ENCODE data around the gene ORM1. TPM values are rescaled to one million over a fixed set of nuclear protein-coding genes. Genes with fewer than 3 reads are reported as not detected.
"Not testable (repeated sequence)": the region's sequence is repeated elsewhere in the genome, so short reads cannot be mapped to it uniquely, and the experiment has no call there.

The ORM1 gene
- not detected for polyA plus RNA-seq (2013, experiment 1 of 2)
- polyA plus RNA-seq (2013, experiment 2 of 2): not detected

DNA sequence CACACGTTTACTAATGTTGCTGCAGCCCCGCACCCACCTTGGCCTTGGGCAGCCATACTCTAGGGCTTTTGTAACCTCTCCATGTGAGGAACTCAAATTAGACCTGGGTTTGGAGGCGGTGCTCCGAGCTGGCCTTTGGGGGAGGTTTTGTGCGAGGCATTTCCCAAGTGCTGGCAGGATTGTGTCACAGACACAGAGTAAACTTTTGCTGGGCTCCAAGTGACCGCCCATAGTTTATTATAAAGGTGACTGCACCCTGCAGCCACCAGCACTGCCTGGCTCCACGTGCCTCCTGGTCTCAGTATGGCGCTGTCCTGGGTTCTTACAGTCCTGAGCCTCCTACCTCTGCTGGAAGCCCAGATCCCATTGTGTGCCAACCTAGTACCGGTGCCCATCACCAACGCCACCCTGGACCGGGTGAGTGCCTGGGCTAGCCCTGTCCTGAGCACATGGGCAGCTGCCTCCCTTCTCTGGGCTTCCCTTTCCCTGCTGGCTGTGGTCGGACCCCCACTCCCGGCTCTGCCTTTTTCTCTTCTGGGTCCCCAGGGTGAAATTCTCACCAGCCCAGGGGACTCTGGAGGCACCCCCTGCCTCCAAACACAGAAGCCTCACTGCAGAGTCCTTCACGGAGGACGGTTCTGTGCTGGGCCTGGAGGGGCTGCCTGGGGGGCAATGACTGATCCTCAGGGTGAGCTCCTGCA lies at the start of gene ORM1:
TSS of gene ORM1 (plus strand) at position 268 of the 701 bp plus-strand sequence. CDS start at position 304, 36 bp downstream.
- 65% methylated on average over 4 of the region's 15 CpGs for WGBS
- not testable (repeated sequence) for H3K36me3 ChIP-seq (ENCODE audit: insufficient read depth, low read length); H3K4me1 ChIP-seq (ENCODE audit: insufficient read depth, low read length); H3K27me3 ChIP-seq (ENCODE audit: insufficient read depth, low read length); H3K27ac ChIP-seq (ENCODE audit: low read depth, low read length); H3K9me3 ChIP-seq (ENCODE audit: insufficient read depth, low read depth, low read length); H3K9ac ChIP-seq (ENCODE audit: low read depth, low read length); H3K4me3 ChIP-seq (ENCODE audit: low read length)

DNA sequence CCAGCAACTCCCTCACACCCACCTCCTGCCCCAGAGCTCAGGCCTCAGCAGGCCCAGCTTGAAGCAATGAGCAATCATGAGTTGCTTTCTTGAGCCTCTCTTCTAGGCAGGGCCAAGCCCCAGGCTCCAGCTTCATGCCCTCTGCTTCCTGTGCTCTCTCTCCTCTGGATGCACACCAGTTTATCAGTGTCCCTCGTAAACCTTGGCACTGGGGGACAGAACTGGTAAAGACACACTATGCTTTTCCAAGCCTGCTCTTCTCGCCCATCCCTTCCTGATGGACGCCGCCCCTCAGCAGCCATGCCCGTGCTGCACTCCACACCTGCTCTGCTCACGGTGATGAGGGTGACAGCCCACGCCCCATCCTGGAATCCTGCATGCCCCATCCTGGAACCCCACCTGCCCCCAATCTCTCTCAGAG lies 49.4 kb upstream of the ORM1 start:
- Histone ChIP-seq H3K27me3 (ENCODE audit: insufficient read depth, low read length) (no peaks in the 10 kb centered on the region), H3K36me3 (ENCODE audit: insufficient read depth, low read length) (peaks cover 3% of the 10 kb centered on the region; the same call in 1 of the 2 replicates), H3K9me3 (ENCODE audit: insufficient read depth, low read depth, low read length) (no peaks in the 10 kb centered on the region), H3K27ac (ENCODE audit: low read depth, low read length) (no peak overlapping the region), H3K4me1 (ENCODE audit: insufficient read depth, low read length) (no peaks in the 10 kb centered on the region), H3K9ac (ENCODE audit: low read depth, low read length) (no peak overlapping the region), H3K4me3 (ENCODE audit: low read length) (no peak overlapping the region)
- WGBS: 94% methylated on average over 7 of the region's 7 CpGs

DNA sequence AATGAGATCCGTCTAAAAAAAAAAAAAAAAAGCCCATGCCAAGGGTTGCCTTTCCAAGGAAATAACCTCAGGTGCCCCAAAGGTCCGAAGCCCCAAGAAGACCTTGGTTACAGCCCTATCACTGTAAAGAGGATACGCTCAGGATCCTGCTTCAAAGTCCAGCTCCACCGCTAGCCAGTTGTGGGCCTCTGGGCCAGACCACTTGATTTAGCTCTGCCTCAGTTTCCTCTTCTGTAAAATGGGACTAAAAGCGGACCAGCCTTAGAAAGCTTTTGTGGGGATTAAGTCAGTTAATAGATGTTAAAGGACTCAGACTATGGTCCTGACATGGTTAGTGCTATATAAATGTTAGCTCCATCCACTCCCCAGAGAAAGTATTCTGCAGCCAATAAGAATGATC lies 48.7 kb upstream of the ORM1 start:
- Histone ChIP-seq H3K36me3 (ENCODE audit: insufficient read depth, low read length) (peaks cover 3% of the 10 kb centered on the region; the same call in 1 of the 2 replicates), H3K27ac (ENCODE audit: low read depth, low read length) (no peak overlapping the region), H3K9me3 (ENCODE audit: insufficient read depth, low read depth, low read length) (no peaks in the 10 kb centered on the region), H3K27me3 (ENCODE audit: insufficient read depth, low read length) (no peaks in the 10 kb centered on the region), H3K4me3 (ENCODE audit: low read length) (no peak overlapping the region), H3K9ac (ENCODE audit: low read depth, low read length) (no peak overlapping the region), H3K4me1 (ENCODE audit: insufficient read depth, low read length) (no peaks in the 10 kb centered on the region)
- WGBS: 92% methylated on average over 5 of the region's 5 CpGs

DNA sequence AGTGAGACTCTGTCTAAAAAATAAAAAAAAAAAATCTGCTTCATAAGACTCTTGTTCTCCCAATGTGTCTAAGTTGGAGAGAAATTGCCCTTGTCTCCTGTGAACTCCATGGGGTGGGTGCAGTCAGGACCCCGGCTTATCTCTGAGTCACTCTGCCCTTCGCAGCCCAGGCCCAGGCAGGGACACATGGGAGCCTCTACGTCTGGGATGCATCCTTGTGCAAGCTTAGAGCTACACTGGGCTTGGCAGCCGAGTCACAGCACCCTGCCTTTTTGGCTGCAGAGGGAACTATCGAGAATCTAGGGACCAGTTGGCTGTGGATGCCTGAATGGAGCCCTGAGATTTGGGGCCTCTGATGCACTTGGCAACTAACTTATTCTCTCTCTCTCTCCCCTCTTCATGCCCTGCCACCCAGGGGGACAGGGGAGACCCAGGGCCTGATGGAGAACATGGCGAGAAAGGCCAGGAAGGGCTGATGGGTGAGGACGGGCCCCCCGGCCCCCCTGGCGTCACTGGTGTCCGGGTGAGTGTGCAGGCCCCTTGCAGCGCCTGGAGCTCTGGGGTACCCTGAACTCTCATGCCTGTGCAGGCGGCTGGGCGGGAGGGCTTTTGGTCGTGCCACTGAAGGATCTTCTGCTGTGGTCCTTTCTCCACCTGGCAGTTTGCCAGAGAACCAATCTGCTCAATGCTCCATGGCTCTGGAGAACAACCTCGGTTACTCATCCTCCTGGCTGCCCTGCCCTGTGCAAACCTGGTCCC lies 47.5 kb upstream of the ORM1 start:
- no peak overlapping the region for H3K27ac ChIP-seq (ENCODE audit: low read depth, low read length)
- no peaks in the 10 kb centered on the region for H3K4me1 ChIP-seq (ENCODE audit: insufficient read depth, low read length)
- H3K9ac ChIP-seq (ENCODE audit: low read depth, low read length): no peak overlapping the region
- peaks cover 3% of the 10 kb centered on the region; the same call in 1 of the 2 replicates for H3K36me3 ChIP-seq (ENCODE audit: insufficient read depth, low read length)
- H3K27me3 ChIP-seq (ENCODE audit: insufficient read depth, low read length): no peaks in the 10 kb centered on the region
- no peak overlapping the region for H3K4me3 ChIP-seq (ENCODE audit: low read length)
- WGBS: 93% methylated on average over 15 of the region's 15 CpGs
- H3K9me3 ChIP-seq (ENCODE audit: insufficient read depth, low read depth, low read length): no peaks in the 10 kb centered on the region

DNA sequence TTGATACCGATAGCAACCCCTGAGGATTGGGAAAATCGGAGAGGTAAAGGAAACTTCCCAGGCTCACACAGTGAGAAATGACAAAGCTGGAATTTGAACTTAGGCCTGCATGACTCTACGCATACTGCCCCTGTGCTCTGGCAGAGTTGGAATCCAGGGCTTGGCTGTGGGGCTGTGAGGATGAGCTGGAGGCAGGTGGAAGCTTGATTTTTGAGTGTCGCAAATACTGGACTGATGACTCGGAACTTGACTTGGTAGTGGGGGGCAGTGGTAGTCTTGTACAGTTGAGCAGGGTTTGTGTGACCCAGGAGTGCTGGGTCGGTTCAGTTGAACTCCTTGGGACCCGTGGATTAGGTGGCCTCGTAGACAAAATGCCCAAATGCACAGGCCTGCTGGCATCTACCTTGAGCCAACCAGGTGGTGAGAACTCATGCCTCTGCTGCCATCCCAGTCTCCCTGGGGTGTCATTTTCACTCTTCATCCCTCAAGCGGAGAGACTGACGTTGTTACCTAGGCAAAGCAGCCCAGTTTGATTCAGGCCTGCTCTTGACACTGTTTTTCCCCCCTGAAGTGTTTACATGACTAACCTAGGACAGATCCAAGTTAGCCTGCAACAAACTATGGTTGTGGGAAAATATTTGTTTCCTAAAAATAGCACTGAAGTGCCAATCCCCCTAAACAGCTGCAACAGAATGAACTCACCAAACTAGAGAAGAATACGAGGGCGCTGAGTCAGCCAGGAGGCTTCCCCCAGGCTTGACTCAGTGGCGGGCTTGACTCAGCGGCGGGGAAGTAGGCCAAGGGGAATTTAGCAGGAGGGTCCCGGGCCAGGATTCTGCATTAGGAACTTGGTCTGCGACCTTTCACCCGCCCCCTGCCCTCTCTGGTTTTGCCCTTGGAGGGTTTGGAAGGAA lies 45.7 kb upstream of the ORM1 start:
- 91% methylated on average over 18 of the region's 18 CpGs for WGBS
- peaks cover 3% of the 10 kb centered on the region; the same call in 1 of the 2 replicates for H3K36me3 ChIP-seq (ENCODE audit: insufficient read depth, low read length)

DNA sequence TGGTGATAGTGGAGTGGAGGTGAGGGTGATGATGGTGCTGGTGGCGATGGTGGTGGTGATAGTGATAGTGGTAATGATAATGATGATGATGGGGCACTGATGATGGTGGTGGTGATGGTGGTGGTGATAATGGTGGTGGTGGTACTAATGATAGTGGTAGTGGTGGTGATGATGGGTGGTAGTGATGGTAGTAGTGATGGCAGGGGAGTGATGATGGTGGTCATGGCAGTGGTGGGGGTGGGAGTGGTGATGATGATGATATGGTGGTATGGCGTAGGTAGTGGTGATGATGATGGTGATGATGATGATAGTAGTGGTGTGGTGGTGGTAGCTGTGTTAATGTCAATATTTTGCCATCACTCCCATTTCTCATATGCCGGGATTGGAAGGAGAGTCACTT lies 44.5 kb upstream of the ORM1 start:
- Histone ChIP-seq H3K4me1 (ENCODE audit: insufficient read depth, low read length) (no peaks in the 10 kb centered on the region), H3K4me3 (ENCODE audit: low read length) (no peak overlapping the region), H3K36me3 (ENCODE audit: insufficient read depth, low read length) (peaks cover 3% of the 10 kb centered on the region; the same call in 1 of the 2 replicates), H3K9ac (ENCODE audit: low read depth, low read length) (no peak overlapping the region), H3K27ac (ENCODE audit: low read depth, low read length) (no peak overlapping the region), H3K27me3 (ENCODE audit: insufficient read depth, low read length) (no peaks in the 10 kb centered on the region), H3K9me3 (ENCODE audit: insufficient read depth, low read depth, low read length) (no peaks in the 10 kb centered on the region)
- WGBS: 64% methylated on average over 3 of the region's 3 CpGs

More for the DNA sequence above, 45.7 kb upstream of the ORM1 start:
- H3K27ac ChIP-seq (ENCODE audit: low read depth, low read length): no peak overlapping the region
- no peaks in the 10 kb centered on the region for H3K9me3 ChIP-seq (ENCODE audit: insufficient read depth, low read depth, low read length)
- H3K4me3 ChIP-seq (ENCODE audit: low read length): no peak overlapping the region
- no peaks in the 10 kb centered on the region for H3K4me1 ChIP-seq (ENCODE audit: insufficient read depth, low read length)
- no peaks in the 10 kb centered on the region for H3K27me3 ChIP-seq (ENCODE audit: insufficient read depth, low read length)
- no peak overlapping the region for H3K9ac ChIP-seq (ENCODE audit: low read depth, low read length)

DNA sequence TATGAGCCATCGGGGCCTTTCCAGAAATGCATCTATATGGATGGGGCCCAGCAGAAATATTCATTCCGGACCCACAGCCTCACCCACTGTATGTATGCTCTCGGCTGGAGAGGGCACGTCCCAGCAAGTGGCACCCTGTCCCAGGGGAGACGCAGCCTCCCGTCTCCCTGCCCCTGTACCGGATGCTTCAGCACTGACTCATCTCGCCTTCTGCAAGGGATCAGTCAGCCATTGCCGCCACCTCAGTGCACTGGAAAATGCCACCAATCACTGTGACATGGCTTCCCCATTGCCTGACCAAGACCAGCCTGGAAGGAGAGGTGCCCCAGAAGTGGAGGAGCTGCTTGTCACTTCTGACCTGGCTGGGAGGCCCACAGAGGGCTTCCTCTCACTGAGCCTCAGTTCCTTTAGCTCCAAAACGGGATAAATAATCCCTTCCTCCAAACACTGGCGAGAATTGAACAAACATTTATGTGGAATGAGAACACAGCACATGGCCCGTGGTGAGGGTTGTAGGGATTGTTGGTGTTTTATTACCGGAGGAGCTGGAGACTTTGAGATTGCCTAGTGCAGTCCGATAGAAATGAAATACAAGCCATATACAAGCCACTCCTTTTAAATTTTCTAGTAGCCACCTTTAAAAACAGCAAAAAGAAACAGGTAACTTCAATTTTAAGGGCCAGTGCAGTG lies 43.9 kb upstream of the ORM1 start:
- Histone ChIP-seq H3K4me1 (ENCODE audit: insufficient read depth, low read length) (no peaks in the 10 kb centered on the region), H3K9me3 (ENCODE audit: insufficient read depth, low read depth, low read length) (no peaks in the 10 kb centered on the region), H3K36me3 (ENCODE audit: insufficient read depth, low read length) (peaks cover 3% of the 10 kb centered on the region; the same call in 1 of the 2 replicates), H3K27ac (ENCODE audit: low read depth, low read length) (no peak overlapping the region), H3K27me3 (ENCODE audit: insufficient read depth, low read length) (no peaks in the 10 kb centered on the region), H3K4me3 (ENCODE audit: low read length) (no peak overlapping the region), H3K9ac (ENCODE audit: low read depth, low read length) (no peak overlapping the region)
- 85% methylated on average over 14 of the region's 14 CpGs for WGBS

DNA sequence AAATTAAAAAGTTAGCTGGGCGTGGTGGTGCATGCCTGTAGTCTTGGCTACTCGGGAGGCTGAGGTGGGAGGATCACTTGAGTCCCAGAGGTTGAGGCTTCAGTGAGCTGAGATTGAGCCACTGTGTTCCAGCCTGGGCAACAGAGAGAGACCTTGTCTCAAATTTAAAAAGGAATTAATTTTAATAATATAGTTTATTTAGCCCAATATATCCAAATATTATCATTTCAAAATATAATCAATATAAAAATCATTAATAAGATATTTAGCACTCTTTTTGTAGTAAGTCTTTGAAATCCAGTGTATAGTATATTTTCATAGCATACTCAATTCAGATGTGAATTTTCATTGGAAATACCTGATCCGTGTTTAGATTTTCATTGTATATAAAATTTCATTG lies 43.2 kb upstream of the ORM1 start:
- WGBS: 88% methylated on average over 2 of the region's 3 CpGs
- no peaks in the 10 kb centered on the region for H3K27me3 ChIP-seq (ENCODE audit: insufficient read depth, low read length)
- no peak overlapping the region for H3K27ac ChIP-seq (ENCODE audit: low read depth, low read length)
- no peaks in the 10 kb centered on the region for H3K4me1 ChIP-seq (ENCODE audit: insufficient read depth, low read length)
- peaks cover 3% of the 10 kb centered on the region; the same call in 1 of the 2 replicates for H3K36me3 ChIP-seq (ENCODE audit: insufficient read depth, low read length)
- no peaks in the 10 kb centered on the region for H3K9me3 ChIP-seq (ENCODE audit: insufficient read depth, low read depth, low read length)
- H3K9ac ChIP-seq (ENCODE audit: low read depth, low read length): no peak overlapping the region
- no peak overlapping the region for H3K4me3 ChIP-seq (ENCODE audit: low read length)

DNA sequence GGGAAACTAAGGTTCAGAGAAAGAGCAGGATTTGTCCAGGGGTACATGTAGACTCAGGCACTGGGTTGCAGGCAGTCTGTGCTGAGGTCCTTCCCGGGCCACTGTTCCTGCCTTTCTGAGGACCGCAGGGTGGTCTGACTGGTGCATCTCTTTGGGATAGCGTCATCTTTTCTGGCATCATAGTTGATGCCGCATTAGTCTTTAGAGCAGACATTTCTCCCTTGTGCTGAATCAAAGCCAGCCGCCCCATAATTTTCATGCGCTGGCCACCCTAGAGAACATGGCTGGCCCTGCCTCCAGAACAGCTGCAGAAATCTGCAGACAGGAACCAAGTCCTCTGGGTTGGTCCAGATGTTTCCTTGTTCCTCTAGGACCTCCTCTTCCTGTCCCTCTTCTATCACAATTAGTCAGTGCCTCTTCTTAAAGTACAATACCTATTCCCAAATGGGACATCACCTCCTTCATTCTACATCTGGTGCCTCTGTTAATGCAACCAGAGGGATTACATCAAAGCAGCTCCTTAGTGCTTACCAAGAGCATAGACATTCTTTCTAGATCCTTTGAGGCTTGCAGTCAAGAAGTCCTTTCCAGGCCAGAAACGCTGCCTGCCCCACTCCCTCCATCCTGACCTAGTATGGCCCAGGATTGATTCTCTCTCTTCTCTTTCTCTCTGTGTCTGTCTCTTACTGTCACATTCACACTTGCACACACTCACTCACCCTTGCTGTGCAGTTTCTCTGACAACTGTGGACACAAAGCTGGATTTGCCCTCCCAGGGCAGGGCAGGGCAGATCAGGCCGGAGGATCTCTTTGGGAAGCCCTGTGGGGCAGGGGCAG lies 42.0 kb upstream of the ORM1 start:
- H3K36me3 ChIP-seq (ENCODE audit: insufficient read depth, low read length): peaks cover 6% of the 10 kb centered on the region
- H3K4me3 ChIP-seq (ENCODE audit: low read length): no peak overlapping the region
- no peaks in the 10 kb centered on the region for H3K9me3 ChIP-seq (ENCODE audit: insufficient read depth, low read depth, low read length)
- no peak overlapping the region for H3K27ac ChIP-seq (ENCODE audit: low read depth, low read length)
- 96% methylated on average over 8 of the region's 8 CpGs for WGBS
- peaks cover 2% of the 10 kb centered on the region; the same call in 1 of the 2 replicates for H3K4me1 ChIP-seq (ENCODE audit: insufficient read depth, low read length)
- no peaks in the 10 kb centered on the region for H3K27me3 ChIP-seq (ENCODE audit: insufficient read depth, low read length)
- no peak overlapping the region for H3K9ac ChIP-seq (ENCODE audit: low read depth, low read length)
